GM21717 (cell line): ENCODE results near the gene THOC2.
"Not testable (repeated sequence)": the region's sequence is repeated elsewhere in the genome, so short reads cannot be mapped to it uniquely, and the experiment has no call there.

ENCODE experiments used
- ATAC-seq: cut with Tn5 transposase; IDR thresholded peaks from one replicate; pipeline ENCODE4 v1.9.1; 2021; ENCODE audit warnings: mild to moderate bottlenecking, moderate library complexity; ENCODE audit not compliant: unreplicated experiment

The THOC2 gene

GRCh38 chrX:123581586-123581985 is 151.3 kb downstream of the THOC2 start:
- ATAC-seq, result peak; percentile 76

GRCh38 chrX:123580792-123581191 is 152.1 kb downstream of the THOC2 start:
- no peak for ATAC-seq

- not testable (repeated sequence) for ATAC-seq
Measured at GRCh38 chrX:123574027-123574426, 158.8 kb downstream of the THOC2 start.

- ATAC-seq, result no peak
Measured at GRCh38 chrX:123570011-123570590, 162.8 kb downstream of the THOC2 start.

- no peak for ATAC-seq
Measured at GRCh38 chrX:123563167-123563566, 169.7 kb downstream of the THOC2 start.

GRCh38 chrX:123562342-123563146 is 170.3 kb downstream of the THOC2 start:
- ATAC-seq, result no peak

GRCh38 chrX:123561439-123562215 is 171.2 kb downstream of the THOC2 start:
- ATAC-seq, result no peak

GRCh38 chrX:123550829-123551228 is 182.0 kb downstream of the THOC2 start:
- ATAC-seq, result no peak
